ENCODE results near the gene NECTIN4.
A peak's percentile ranks its signal among the peaks of the same experiment; 100 is the strongest.
"Not testable (repeated sequence)": the region's sequence is repeated elsewhere in the genome, so short reads cannot be mapped to it uniquely, and the experiment has no call there.

NECTIN4 gene

GRCh38 chr1:161051219-161051618 lies 38.1 kb downstream of the NECTIN4 start:
- DNase-seq: no peak

- DNase-seq: no peak
Measured at GRCh38 chr1:161048949-161049722, 40.2 kb downstream of the NECTIN4 start.

- no peak for DNase-seq
Measured at GRCh38 chr1:161047436-161048420, 41.6 kb downstream of the NECTIN4 start.

- no peak for DNase-seq
Measured at GRCh38 chr1:161046605-161047228, 42.6 kb downstream of the NECTIN4 start.

GRCh38 chr1:161045736-161046604 lies 43.4 kb downstream of the NECTIN4 start, which contains the start of gene USF1:
USF1 (minus strand) TSS chr1:161045977; CDS start chr1:161043275, 2,702 bp downstream.
- peak; percentile 99 for DNase-seq

GRCh38 chr1:161044908-161045735 lies 44.2 kb downstream of the NECTIN4 start:
- DNase-seq: peak; percentile 90

- peak; percentile 17 for DNase-seq
Measured at GRCh38 chr1:161044535-161044907, 44.8 kb downstream of the NECTIN4 start.

GRCh38 chr1:161039546-161039945 lies 49.8 kb downstream of the NECTIN4 start:
- DNase-seq: no peak

- DNase-seq: no peak
Measured at GRCh38 chr1:161039154-161039545, 50.2 kb downstream of the NECTIN4 start.

- peak; percentile 84 for DNase-seq
Measured at GRCh38 chr1:161038523-161039153, 50.7 kb downstream of the NECTIN4 start, which contains the start of gene TSTD1. TSTD1 (minus strand) TSS chr1:161038964; CDS start chr1:161038889, 75 bp downstream.

- DNase-seq: no peak
Measured at GRCh38 chr1:161037661-161038522, 51.5 kb downstream of the NECTIN4 start.

- no peak for DNase-seq
Measured at GRCh38 chr1:161033751-161034150, 55.6 kb downstream of the NECTIN4 start.

- DNase-seq: no peak
Measured at GRCh38 chr1:161032409-161032808, 56.9 kb downstream of the NECTIN4 start.

- DNase-seq: no peak
Measured at GRCh38 chr1:161031874-161032273, 57.5 kb downstream of the NECTIN4 start.

GRCh38 chr1:161029466-161029865 lies 59.9 kb downstream of the NECTIN4 start:
- DNase-seq: not testable (repeated sequence)

- not testable (repeated sequence) for DNase-seq
Measured at GRCh38 chr1:161026954-161027353, 62.4 kb downstream of the NECTIN4 start.

GRCh38 chr1:161022432-161022831 lies 66.9 kb downstream of the NECTIN4 start:
- not testable (repeated sequence) for DNase-seq

GRCh38 chr1:161021970-161022353 lies 67.4 kb downstream of the NECTIN4 start:
- peak; percentile 31 for DNase-seq

GRCh38 chr1:161021165-161021969 lies 68.0 kb downstream of the NECTIN4 start:
- peak; percentile 93 for DNase-seq

Measured in hematopoietic multipotent progenitor cell treated with erythropoietin and hydrocortisone succinate and interleukin-3 and kit ligand, for 6 days (in vitro differentiated cells).